Mesodermal cell (in vitro differentiated cells): ENCODE results near the gene KLF9.

Experiments used
- H3K27ac ChIP-seq: 2 replicates; pipeline ENCODE4 v1.7.0; 2013; ENCODE audit warnings: mild to moderate bottlenecking, low read depth, low read length, moderate library complexity; ENCODE audit not compliant: severe bottlenecking
- H3K36me3 ChIP-seq: 2 replicates; pipeline ENCODE4 v1.7.1; 2013; ENCODE audit warnings: mild to moderate bottlenecking, low read length, moderate library complexity; ENCODE audit not compliant: control insufficient read depth, insufficient read depth
- H3K4me1 ChIP-seq: one replicate; pipeline ENCODE4 v1.7.1; 2013; ENCODE audit warnings: mild to moderate bottlenecking, low read length; ENCODE audit not compliant: insufficient read depth, control insufficient read depth, poor library complexity, severe bottlenecking
- H3K4me3 ChIP-seq: 2 replicates; pipeline ENCODE4 v1.7.0; 2013; ENCODE audit warnings: low read length, control low read depth, mild to moderate bottlenecking; ENCODE audit not compliant: insufficient read depth, poor library complexity, severe bottlenecking; ENCODE audit errors: extremely low read depth
- H3K9me3 ChIP-seq: 2 replicates; pipeline ENCODE4 v1.7.1; 2013; ENCODE audit warnings: mild to moderate bottlenecking, low read length, moderate library complexity; ENCODE audit not compliant: control insufficient read depth
- WGBS, 2 experiments: methylation state at CpG; one replicate each; pipeline ENCODE4 v1.1.5; 2013; ENCODE audit warnings: missing lambda C conversion rate in 2 of 2; ENCODE audit not compliant: insufficient coverage in 2 of 2; 5-methylcytosine and 5-hydroxymethylcytosine counted together

Gene KLF9

DNA sequence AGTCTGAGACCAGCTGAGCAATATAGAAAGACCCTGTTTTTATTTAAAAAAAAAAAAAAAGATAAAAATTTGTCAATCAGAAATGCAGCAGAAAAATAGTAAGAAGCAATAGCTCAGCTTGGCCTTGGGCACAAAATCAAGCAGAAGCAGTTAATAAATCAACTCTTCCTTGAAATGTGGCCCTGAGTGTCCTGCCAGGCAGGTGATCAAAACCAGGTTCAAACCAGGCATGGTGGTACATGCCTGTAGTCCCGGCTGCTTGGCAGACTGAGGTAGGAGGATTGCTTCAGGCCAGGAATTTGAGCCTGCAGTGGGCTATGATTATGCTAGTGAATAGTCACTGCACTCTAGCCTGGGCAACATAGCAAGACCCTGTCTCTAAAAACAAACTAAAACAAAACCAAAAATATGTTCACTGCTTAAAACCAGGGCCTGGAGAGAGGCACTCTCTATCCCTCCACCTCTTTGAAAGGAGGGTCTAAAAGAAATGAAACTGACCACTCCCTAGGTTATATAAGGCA is 27.9 kb upstream of the KLF9 start:
- no peak overlapping the region for H3K4me3 ChIP-seq
- peaks cover 2% of the 10 kb centered on the region for H3K4me1 ChIP-seq
- no peaks in the 10 kb centered on the region for H3K36me3 ChIP-seq
- 88% methylated on average over 1 of the region's 1 CpG; no CpG with 5 or more reads in 1 of the 2 experiments for WGBS, 2 experiments
- H3K27ac ChIP-seq, result no peak overlapping the region
- no peaks in the 10 kb centered on the region for H3K9me3 ChIP-seq

DNA sequence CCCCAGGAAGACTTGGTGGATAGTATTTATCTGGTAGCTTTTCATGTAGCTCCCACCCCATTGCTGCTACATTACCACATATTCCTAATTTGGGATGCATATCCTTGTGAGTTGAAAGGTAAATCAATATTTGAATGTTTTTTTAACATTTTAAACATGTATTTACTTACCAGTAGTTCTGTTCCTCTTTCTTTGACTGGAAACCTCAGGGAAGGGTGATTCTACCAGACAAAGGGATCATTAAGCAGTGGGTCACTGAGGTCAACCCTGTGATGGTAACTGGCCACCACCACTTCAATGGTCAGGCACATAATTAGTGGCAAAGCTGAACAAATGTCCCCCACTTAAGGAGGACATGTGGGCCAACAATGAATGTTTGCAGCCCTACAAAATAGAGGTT is 27.2 kb upstream of the KLF9 start:
- H3K4me1 ChIP-seq, result peaks cover 2% of the 10 kb centered on the region
- H3K4me3 ChIP-seq, result no peak overlapping the region
- H3K36me3 ChIP-seq, result no peaks in the 10 kb centered on the region
- H3K27ac ChIP-seq, result no peak overlapping the region
- H3K9me3 ChIP-seq, result no peaks in the 10 kb centered on the region

DNA sequence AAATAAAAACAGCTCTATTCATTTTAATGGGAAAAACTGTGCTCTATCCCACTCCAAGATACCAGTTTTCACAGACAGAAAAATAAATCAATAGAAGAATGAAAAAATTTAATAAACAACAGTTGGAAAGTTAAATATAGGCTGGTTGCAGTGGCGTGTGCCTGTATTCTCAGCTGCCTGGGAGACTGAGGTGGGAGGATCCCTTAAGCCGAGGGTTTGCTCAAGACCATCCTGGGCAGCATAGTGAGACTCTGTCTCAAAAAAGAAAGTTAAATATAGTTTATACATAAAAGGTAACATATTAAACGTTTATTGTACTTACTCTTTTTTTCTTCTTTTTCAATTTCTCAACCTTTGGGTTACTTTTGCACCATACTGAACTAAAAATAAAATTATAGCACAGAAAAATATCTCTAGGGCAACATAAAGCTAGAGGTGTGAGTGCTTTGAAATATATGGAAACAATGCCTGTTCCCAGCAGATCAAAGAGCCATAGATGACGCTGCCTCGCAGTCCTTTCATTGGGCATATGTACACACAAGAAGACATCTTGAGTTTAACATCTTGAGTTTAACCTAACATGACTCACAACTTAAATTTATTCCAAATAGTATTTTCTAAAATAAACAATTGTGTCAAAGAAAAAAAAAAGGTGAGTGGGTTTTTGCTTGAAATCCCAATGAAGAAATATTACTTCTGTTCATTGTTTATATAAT is 25.7 kb upstream of the KLF9 start:
- Histone ChIP-seq H3K9me3 (no peaks in the 10 kb centered on the region), H3K27ac (no peak overlapping the region), H3K36me3 (no peaks in the 10 kb centered on the region), H3K4me1 (peaks cover 2% of the 10 kb centered on the region), H3K4me3 (no peak overlapping the region)
- WGBS, 2 experiments, result 80 to 100% methylated on average over 1 of the region's 5 CpGs

DNA sequence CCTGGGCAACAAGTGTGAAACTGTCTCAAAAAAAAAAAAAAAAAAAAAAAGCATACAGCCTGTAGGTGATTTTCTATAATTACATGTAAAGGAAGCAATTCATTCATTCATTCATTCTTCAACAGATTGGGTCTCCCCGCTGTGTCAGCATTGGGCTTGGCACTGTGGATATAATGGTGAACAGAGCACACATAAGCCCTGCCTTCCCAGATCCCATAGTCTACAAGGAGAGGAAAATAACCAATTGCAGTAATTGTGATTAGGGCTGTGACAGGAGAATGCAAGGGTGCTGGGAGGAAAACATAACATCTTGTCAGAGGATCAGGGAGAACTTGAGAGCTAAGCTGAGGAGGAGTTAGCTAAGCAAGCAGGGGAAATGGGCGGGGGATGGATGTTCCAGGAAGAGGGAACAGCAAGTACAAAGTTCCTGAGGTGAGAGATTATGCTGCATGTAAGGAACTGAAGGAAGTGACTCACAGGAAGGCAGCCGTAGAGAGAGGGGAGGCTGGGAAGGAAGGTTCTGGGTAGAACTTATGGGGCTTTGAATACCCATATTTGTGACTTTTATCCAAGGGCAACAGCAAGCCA is 24.0 kb upstream of the KLF9 start:
- WGBS, 2 experiments, result 55 to 74% methylated on average over 2 of the region's 3 CpGs
- no peaks in the 10 kb centered on the region for H3K36me3 ChIP-seq
- no peaks in the 10 kb centered on the region for H3K9me3 ChIP-seq
- no peak overlapping the region for H3K4me3 ChIP-seq
- peaks cover 2% of the 10 kb centered on the region for H3K4me1 ChIP-seq
- H3K27ac ChIP-seq, result no peak overlapping the region

DNA sequence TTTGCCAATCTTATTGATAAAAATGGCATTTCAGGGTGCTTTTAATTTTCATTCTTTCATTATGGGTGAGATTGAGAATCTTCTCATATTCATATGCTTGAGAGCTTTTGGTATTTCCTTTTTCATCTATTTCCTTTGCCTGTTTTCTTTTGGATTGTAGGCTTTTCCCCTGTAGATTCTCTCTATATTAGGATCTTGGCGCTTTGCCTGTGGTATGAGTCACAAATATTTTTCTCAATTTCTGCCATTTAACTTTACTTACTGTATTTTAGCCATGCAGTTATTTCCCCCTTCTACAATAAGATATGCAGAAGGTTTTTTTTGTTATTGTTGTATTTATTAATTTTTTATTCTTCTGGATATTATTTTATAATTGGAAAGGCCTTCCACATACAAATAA is 21.5 kb upstream of the KLF9 start:
- Histone ChIP-seq H3K36me3 (no peaks in the 10 kb centered on the region), H3K9me3 (no peaks in the 10 kb centered on the region), H3K27ac (no peak overlapping the region), H3K4me1 (peaks cover 2% of the 10 kb centered on the region), H3K4me3 (no peak overlapping the region)
- no CpG with 5 or more reads among the region's 1 CpG for WGBS, 2 experiments

DNA sequence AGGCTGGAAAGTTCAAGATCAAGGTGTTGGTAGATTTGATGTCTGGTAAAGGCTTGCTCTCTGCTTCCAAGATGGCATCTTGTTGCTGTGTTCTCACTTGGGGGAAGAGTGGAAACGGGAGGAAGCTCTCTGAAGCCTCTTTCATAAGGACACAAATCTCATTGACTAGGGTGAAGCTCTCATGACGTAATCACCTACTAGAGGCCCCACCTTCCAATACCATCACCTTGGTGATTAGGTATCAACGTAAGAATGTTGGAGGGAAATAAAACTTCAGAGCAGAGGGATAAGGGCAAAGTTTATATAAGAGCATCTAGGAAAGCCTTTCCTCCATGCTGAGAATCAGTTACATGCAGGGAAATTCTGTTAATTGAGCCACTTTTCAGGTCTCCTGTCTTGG is 15.4 kb upstream of the KLF9 start:
- Histone ChIP-seq H3K4me1 (no peaks in the 10 kb centered on the region), H3K4me3 (no peak overlapping the region), H3K9me3 (no peaks in the 10 kb centered on the region), H3K36me3 (no peaks in the 10 kb centered on the region), H3K27ac (no peak overlapping the region)
- no CpG with 5 or more reads among the region's 3 CpGs for WGBS, 2 experiments

DNA sequence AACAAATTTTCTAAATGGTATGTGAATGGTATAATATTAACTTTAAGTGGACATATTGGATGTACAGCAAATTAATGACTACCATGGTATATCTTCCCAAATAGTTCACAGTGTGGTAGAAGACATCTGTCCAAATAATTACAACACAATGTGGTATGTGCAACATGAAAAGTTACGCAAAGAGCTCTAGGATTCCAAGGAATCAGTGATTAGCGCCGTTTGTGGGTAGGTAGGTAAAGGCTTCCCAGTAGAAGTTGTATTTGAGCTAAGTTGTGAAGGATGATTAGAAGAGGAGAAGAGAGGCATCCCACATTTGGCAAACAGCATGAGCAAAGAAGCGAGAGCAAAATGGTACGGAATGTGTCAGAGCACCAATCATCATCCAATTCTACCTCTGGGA is 14.3 kb upstream of the KLF9 start:
- Histone ChIP-seq H3K36me3 (no peaks in the 10 kb centered on the region), H3K9me3 (no peaks in the 10 kb centered on the region), H3K4me1 (no peaks in the 10 kb centered on the region), H3K27ac (no peak overlapping the region), H3K4me3 (no peak overlapping the region)
- WGBS, 2 experiments, result 93 to 100% methylated on average over 2 of the region's 5 CpGs

DNA sequence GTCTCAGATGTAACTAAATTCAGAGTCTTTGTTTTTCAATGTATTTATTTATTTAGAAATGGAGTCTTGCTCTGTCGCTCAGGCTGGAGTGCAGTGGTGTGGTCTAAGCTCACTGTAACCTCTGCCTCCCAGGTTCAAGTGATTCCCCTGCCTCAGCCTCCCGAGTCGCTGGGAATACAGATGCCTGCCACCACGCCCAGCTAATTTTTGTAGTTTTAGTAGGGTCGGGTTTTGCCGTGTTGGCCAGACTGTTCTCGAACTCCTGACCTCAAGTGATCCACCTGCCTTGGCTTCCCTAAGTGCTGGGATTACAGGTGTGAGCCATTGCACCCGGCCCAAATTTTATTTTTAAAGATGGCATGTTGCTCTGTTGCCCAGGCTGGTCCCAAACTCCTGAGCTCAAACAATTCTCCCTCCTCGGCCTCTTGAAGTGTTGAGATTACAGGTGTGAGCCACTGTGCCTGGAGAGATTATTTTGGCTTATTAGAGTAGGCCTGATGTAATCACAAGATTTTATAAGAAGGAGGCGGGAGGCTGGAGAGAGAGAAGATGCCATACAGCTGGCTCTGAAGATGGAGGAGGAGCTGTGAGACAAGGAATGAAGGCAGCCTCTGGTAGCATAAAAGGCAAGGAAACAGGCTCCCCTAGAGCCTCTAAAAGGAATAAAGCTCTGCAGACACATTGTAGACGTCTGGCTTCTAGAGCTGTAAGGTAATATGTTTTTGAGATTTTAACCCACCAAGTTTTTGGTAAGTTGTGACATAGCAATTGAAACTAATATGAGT is 12.9 kb upstream of the KLF9 start:
- Histone ChIP-seq H3K4me3 (no peak overlapping the region), H3K27ac (no peak overlapping the region), H3K36me3 (no peaks in the 10 kb centered on the region), H3K4me1 (peaks cover under 1% of the 10 kb centered on the region), H3K9me3 (no peaks in the 10 kb centered on the region)
- 76 to 88% methylated on average over 8 to 10 of the region's 11 CpGs for WGBS, 2 experiments

DNA sequence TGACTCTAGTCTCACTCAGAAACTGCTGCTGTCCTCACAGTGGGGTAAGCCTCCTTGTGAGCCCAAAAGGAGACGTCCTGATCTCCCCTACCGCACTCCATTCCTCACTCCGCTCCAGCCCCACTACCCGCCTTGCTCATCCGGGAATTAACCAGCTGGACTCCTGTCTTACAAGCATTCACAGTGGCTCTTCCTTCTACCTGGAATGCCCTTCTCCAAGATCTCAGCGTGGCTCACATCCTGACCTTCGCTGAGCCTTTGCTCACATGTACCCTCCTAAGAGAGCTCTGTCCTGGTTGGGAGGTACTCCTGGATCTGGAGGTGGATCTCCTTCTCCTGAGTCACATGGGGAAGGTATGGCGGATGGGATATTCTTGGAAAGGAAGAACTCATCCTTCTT is 10.7 kb upstream of the KLF9 start:
- Histone ChIP-seq H3K4me3 (no peak overlapping the region), H3K4me1 (peaks cover 14% of the 10 kb centered on the region), H3K36me3 (no peaks in the 10 kb centered on the region), H3K9me3 (no peaks in the 10 kb centered on the region), H3K27ac (no peak overlapping the region)
- 68 to 69% methylated on average over 5 to 7 of the region's 8 CpGs for WGBS, 2 experiments

DNA sequence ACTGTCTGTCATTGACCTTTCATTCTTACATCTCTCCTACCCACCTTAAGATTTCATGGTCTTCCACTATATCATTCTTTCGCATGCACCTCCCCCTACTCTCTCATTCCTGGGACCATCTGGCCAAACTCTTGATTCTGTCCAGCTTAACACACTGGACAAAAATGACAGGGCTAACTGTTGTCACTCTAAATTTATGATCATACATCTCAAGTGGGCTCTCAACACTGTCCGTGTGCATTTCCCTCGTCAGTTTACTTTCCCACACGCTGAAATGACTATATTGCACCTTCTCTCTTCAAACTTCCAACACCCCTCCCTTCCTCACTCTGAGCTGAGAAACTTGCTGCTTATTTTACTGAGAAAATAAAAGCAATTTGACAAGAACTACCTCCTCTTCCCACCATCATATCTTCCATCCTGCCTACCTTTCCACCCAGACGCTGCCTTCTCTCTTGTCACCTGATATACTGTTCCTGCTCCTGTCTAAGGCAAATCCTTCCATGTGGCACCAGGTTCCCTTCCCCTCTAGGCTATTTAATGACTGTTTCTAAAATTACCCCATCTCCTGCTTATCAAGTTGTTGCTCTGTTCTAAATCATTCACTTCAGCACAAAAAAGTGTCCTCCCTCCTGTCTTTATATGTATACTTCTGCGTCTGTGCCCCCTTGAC is 8.1 kb upstream of the KLF9 start:
- Histone ChIP-seq H3K4me3 (no peak overlapping the region), H3K36me3 (no peaks in the 10 kb centered on the region), H3K27ac (no peak overlapping the region), H3K4me1 (peaks cover 14% of the 10 kb centered on the region), H3K9me3 (no peaks in the 10 kb centered on the region)
- WGBS, 2 experiments, result 89 to 95% methylated on average over 5 to 6 of the region's 6 CpGs
